HG02623 (cell line): ENCODE measurements around the gene NAE1.
"Not testable (repeated sequence)": the region's sequence is repeated elsewhere in the genome, so short reads cannot be mapped to it uniquely, and the experiment has no call there.

Source experiments
- ATAC-seq: cut with Tn5 transposase; IDR thresholded peaks from one replicate; pipeline ENCODE4 v1.9.1; 2021; ENCODE audit warnings: moderate library complexity; ENCODE audit not compliant: unreplicated experiment

Gene NAE1

DNA sequence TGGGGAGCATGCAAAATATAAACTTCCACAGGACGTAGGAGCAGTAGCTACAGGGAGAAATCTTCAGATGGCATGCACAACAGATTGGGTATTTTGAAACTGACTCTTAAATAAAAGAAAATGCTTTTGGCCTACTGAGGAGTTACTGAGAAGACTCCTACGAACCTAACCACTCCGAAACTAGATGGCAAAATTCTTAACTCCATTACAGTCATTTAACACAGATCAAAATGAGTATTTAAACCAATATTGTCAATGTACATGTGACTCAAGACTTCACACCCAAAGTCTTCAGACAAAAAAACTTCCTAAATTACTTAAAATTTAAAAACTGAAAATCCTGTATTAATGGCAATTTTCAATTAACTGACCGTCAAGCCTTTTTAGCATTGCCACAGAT is 21.0 kb downstream of the NAE1 start:
- no peak for ATAC-seq

GRCh38 chr16:66802159-66802558 is 28.6 kb downstream of the NAE1 start:
- ATAC-seq = no peak

DNA sequence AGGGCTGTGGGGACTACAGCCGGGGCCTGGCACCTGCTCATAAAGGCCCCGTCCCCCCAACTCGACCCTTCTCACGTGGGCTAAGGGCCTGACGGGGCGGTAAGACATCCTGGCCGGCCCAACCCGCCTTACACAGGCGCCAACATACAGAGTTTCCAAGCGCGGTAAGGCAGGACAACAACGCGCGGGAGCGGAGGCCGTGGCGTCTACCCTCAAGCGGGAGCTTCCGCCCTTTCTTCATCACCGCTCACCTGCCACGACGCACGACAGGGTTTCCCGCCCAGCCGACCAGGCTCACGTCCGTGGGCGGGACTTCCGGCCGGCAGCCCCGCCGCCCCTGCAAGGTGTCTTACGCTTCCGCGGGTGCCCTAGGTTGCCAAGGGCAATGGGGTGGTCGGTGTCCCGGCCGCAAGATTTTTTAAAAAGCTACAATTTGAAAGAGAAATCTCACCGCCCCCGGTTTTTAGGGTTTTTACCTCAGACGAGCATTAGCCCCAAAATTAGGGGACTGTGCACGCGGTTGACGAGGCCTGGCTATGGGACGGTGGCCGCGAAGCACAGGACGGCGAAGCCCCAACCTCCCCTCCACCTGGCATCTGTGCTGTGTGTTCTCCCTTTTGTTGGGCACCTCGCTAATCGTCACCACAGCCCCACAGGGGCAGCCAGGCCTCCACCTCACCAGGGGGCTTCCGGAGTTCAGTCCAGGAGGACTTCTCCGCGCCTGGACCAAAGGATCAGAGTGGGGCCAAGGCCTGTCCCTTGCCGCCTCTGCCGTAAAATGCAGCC is 29.3 kb downstream of the NAE1 start, which contains the start of gene TERB1:
Gene TERB1 (minus strand): TSS at position 265 of the 786 bp plus-strand sequence. CDS start 4,786 bp downstream, outside the sequence.
- ATAC-seq = no peak

DNA sequence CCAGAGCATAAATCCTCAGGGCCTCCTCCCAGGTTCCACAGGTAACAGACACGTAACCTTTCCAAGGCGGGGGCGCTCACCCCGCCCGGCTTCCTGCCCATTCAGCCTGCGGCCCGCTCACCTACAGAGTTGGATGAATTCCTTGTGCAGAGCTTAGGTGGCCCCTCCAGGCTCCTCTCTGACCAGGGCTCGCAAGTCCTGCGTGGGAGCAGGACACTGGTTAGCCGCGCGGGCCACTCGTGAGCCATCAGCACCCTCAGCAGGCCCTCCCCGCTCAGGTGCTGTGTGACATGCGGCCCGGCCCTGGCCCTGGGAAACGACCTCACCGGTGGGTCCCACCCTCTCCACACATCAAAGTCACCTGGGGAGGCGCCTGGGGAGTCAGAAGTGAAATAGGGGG is 29.9 kb downstream of the NAE1 start:
- ATAC-seq = no peak

DNA sequence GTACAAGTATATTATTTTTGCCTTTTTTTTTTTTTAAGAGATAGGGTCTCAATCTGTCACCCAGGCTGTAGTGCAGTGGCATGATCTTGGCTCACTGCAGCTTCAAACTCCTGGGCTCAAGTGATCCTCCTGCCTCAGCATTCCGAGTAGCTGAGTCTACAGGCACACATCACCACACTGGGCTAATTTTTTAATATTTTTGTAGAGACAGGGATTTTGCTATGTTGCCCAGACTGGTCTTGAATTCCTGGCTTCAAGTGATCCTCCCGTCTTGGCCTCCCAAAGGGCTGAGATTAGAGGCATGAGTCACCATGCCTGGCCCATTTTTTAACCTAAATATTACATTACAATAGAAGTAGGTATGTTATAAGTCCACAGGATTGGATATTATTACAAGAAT is 32.6 kb downstream of the NAE1 start:
- ATAC-seq = no peak

DNA sequence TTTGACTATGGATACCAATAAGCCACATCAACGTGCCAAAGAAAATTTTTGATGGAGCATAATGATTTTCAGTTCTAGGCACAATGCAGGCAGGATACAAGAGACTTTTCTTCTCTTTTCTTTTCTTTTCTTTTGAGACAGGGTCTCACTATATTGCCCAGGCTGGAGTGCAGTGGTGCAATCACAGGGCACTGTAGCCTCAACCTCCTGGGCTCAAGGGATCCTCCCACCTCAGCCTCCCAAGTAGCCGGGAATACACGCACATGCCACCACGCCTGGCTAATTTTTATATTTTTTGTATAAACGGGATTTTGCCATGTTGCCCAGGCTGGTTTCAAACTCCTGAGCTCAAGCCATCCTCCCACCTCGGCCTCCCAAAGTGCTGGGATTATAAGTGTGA is 36.8 kb downstream of the NAE1 start:
- not testable (repeated sequence) for ATAC-seq

DNA sequence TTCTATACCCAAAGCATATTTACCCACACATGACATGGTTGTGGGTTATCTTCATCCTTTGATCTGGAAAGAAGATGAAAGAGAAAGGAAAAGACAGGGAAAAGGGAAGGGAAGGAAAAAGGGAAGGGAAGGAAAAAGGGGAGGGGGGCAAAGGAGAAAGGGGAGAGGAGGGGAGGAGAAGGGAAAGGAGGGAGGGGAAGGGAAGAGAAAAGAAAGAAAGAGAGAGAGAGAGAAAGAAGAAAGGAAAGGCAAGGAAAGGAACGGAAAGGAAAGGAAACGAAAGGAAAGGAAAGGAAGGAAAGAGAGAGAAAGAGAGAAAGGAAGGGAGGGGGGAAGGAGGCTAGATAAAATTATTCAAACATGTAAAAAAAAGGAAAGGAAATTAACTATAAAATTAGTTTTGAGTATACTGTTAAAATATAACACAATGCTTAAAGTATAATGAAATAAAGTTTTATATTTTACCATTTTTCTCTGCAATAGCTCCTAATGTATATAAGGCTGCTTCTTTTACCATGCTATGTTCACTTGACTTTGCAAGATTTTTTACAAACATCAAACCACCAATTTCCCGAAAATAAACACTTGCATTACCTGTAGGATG is 40.5 kb downstream of the NAE1 start:
- no peak for ATAC-seq

GRCh38 chr16:66787427-66787826 is 43.3 kb downstream of the NAE1 start:
- ATAC-seq = no peak

- no peak for ATAC-seq
Measured at GRCh38 chr16:66786551-66786950, 44.2 kb downstream of the NAE1 start.

- ATAC-seq = no peak
Measured at GRCh38 chr16:66776457-66776856, 54.3 kb downstream of the NAE1 start.

DNA sequence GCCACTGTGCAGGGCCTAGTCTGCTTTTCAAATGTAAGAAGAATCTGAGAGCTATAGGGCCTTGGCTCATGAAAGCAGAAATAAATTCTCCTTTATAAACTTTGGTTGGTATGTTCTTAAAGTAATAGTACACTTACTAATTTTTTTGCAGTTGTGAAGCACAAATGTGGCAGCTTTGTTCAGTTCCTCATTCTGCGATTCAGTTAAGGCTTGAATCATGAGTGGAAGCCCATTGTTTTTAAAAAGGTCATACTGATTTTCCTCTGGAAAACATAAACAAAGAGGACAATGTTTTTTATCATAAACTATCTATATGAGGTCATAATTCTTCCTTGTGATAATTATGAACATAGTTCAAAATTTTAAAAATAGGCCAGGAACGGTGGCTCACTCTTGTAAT is 55.8 kb downstream of the NAE1 start:
- no peak for ATAC-seq

- ATAC-seq = no peak
Measured at GRCh38 chr16:66758086-66758485, 72.7 kb downstream of the NAE1 start.

DNA sequence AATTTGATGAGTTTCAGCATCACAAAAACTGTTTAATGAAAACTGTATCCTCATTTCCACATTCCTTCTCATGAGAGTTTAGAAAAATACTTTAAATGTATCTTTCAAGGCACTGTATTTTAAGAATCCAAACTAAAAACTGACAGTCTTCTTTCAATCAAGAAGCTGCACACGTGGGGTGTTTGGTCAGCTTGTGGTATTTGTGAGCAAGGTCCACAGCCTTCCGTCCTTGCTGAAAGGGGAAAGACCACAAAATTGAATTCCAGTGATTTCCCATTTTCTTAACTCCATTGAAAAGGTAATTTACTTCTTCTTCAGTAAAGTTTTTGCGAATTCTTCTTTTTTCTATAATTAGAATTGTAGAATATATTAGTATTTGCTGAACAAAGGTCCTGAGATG is 76.0 kb downstream of the NAE1 start:
- no peak for ATAC-seq

- no peak for ATAC-seq
Measured at GRCh38 chr16:66754211-66754610, 76.6 kb downstream of the NAE1 start.

DNA sequence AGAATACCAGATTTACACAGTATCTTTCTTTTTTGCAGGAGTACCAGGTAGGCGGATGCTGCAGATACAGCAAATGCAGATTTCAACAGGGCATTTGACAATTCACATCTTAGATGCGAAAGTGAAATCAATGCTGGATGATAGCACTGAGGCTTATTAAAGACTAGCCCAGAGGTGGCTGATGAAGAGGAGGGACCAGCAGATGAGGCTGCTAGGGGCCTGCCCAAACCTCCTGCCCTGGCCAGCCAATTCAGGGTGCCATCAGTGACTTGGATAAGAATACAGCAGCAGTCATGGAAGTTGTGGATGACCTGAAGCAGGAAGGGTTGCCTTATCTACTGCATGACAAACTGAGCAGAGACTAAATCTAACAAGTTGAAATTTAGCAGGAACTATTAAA is 77.8 kb downstream of the NAE1 start:
- no peak for ATAC-seq
